ENCODE measurements around the gene JHY.

JHY gene

GRCh38 chr11:122882857-122883645 lies 492 bp downstream of the JHY start:
- peak; percentile 28 to 36 for DNase-seq (ENCODE audit: low read depth in 1 of 2, low spot score in 1 of 2)
- H3K27ac ChIP-seq (replicated peaks), result no peak overlapping the region
- H3K27me3 ChIP-seq (ENCODE audit: insufficient read depth, poor library complexity, severe bottlenecking), result peaks cover 37% of the 10 kb centered on the region
- TF ChIP-seq REST (IDR thresholded peaks at IDR 0.05; ENCODE audit: insufficient replicate concordance, low read depth), result no peak
- TF ChIP-seq SPI1 (IDR thresholded peaks at IDR 0.05; ENCODE audit: borderline replicate concordance, low read depth), result no peak
- TF ChIP-seq CTCF (IDR thresholded peaks at IDR 0.05; ENCODE audit: insufficient read depth, low read length), result no peak
- no peak for TF ChIP-seq GABPA (IDR thresholded peaks at IDR 0.05; ENCODE audit: low read depth)
- no peak for TF ChIP-seq POLR2AphosphoS5 (IDR thresholded peaks at IDR 0.05; ENCODE audit: low read depth)
- H3K4me3 ChIP-seq (replicated peaks; ENCODE audit: insufficient read depth, low read length), result peak overlapping the region; percentile 58

GRCh38 chr11:122883646-122883979 lies 1.1 kb downstream of the JHY start:
- DNase-seq (ENCODE audit: low read depth in 1 of 2, low spot score in 1 of 2), result no peak
- Histone ChIP-seq H3K27me3 (ENCODE audit: insufficient read depth, poor library complexity, severe bottlenecking) (peaks cover 35% of the 10 kb centered on the region), H3K4me3 (replicated peaks; ENCODE audit: insufficient read depth, low read length) (no peak overlapping the region; the same call in 1 of the 2 replicates), H3K27ac (replicated peaks) (no peak overlapping the region)
- TF ChIP-seq GABPA (IDR thresholded peaks at IDR 0.05; ENCODE audit: low read depth) (no peak), POLR2AphosphoS5 (IDR thresholded peaks at IDR 0.05; ENCODE audit: low read depth) (no peak), CTCF (IDR thresholded peaks at IDR 0.05; ENCODE audit: insufficient read depth, low read length) (no peak), SPI1 (IDR thresholded peaks at IDR 0.05; ENCODE audit: borderline replicate concordance, low read depth) (no peak), REST (IDR thresholded peaks at IDR 0.05; ENCODE audit: insufficient replicate concordance, low read depth) (no peak)

- no peak for TF ChIP-seq SPI1 (IDR thresholded peaks at IDR 0.05; ENCODE audit: borderline replicate concordance, low read depth)
- no peak for TF ChIP-seq GABPA (IDR thresholded peaks at IDR 0.05; ENCODE audit: low read depth)
- no peak for TF ChIP-seq CTCF (IDR thresholded peaks at IDR 0.05; ENCODE audit: insufficient read depth, low read length)
- no peak for TF ChIP-seq POLR2AphosphoS5 (IDR thresholded peaks at IDR 0.05; ENCODE audit: low read depth)
- no peak for TF ChIP-seq REST (IDR thresholded peaks at IDR 0.05; ENCODE audit: insufficient replicate concordance, low read depth)
These were observed 5.6 kb downstream of the JHY start for GRCh38 chr11:122888162-122888561.

More at GRCh38 chr11:122888162-122888561, 5.6 kb downstream of the JHY start:
- no peak overlapping the region for H3K4me3 ChIP-seq (replicated peaks; ENCODE audit: insufficient read depth, low read length)
- DNase-seq (ENCODE audit: low read depth in 1 of 2, low spot score in 1 of 2), result no peak
- no peak overlapping the region for H3K27ac ChIP-seq (replicated peaks)
- peaks cover 21% of the 10 kb centered on the region for H3K27me3 ChIP-seq (ENCODE audit: insufficient read depth, poor library complexity, severe bottlenecking)

All from HL-60 (cell line).